RWPE2 (cell line): ENCODE measurements around the gene PDF.

Experiments used
- ATAC-seq: fragments of 200-7000 bp; cut with Tn5 transposase; 3 replicates; pipeline ENCODE4 v1.9.1; 2021; ENCODE audit warnings: low read depth
- DNase-seq: peaks from one replicate; pipeline ENCODE4 v3.0.0-alpha.2; 2020; ENCODE audit warnings: low spot score
- H3K27ac ChIP-seq: fragments of 450-650 bp; 2 replicates; pipeline ENCODE4 v1.5.1; 2017; ENCODE audit warnings: mild to moderate bottlenecking; ENCODE audit not compliant: poor library complexity, severe bottlenecking
- H3K27me3 ChIP-seq: fragments of 250-450 bp; sonication (Bioruptor Pico); 2 replicates; pipeline ENCODE4 v1.5.1; 2021; ENCODE audit warnings: mild to moderate bottlenecking, moderate library complexity; ENCODE audit not compliant: insufficient read depth, poor library complexity, severe bottlenecking
- H3K36me3 ChIP-seq: fragments of 250-450 bp; sonication (Bioruptor Pico); 2 replicates; pipeline ENCODE4 v1.5.1; 2020; ENCODE audit warnings: low read depth, mild to moderate bottlenecking, moderate library complexity
- H3K4me1 ChIP-seq: fragments of 250-450 bp; sonication (Bioruptor Pico); 2 replicates; pipeline ENCODE4 v1.5.1; 2021; ENCODE audit warnings: mild to moderate bottlenecking, moderate library complexity; ENCODE audit not compliant: insufficient read depth, poor library complexity, severe bottlenecking
- H3K4me3 ChIP-seq: fragments of 250-450 bp; sonication (Bioruptor Pico); 2 replicates; pipeline ENCODE4 v1.5.1; 2021; ENCODE audit warnings: mild to moderate bottlenecking, moderate library complexity; ENCODE audit not compliant: severe bottlenecking
- H3K9me3 ChIP-seq: fragments of 250-450 bp; sonication (Bioruptor Pico); 2 replicates; pipeline ENCODE4 v1.5.1; 2021; ENCODE audit warnings: mild to moderate bottlenecking, moderate library complexity; ENCODE audit not compliant: severe bottlenecking
- TF ChIP-seq, protein P1 (sequence below): fragments of 450-650 bp; IDR thresholded peaks from one replicate; pipeline ENCODE4 v1.5.1; 2017; ENCODE audit warnings: mild to moderate bottlenecking, moderate library complexity; ENCODE audit not compliant: poor library complexity, severe bottlenecking

PDF gene

DNA sequence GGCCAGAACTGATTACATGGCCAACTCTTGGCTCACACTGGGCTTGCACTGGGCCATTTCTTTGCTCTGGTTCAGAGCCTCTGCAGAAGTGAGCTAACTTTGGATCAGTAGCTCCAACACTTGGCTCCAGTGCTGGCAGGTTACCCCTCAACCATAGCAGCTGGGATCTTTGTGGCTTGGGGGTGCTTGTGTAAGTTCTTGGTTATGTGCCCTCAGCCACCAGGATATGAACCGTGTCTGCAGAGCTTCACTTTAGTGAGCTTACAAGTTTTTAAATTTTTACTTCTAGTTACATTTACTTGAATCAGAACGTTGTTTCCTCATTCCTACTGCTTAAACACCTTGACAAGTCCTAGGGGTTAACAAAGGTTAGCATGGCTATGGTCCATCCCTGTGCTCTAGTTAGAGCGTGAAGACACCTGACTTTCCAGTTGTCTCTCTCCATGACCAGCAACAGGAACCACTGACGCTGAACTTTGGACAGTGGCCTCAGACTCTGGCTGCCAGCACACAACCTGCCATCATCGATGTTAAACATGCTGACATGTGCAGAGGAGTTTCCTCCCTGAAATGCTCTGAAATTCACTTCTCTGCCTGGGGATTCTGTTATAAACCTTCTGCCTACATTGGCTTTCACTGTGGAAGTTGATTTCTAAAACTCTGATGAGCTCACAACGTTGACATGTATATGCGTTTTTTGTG is 4.1 kb downstream of the PDF start:
- no peaks in the 10 kb centered on the region for H3K27me3 ChIP-seq
- TF ChIP-seq, protein P1, sequence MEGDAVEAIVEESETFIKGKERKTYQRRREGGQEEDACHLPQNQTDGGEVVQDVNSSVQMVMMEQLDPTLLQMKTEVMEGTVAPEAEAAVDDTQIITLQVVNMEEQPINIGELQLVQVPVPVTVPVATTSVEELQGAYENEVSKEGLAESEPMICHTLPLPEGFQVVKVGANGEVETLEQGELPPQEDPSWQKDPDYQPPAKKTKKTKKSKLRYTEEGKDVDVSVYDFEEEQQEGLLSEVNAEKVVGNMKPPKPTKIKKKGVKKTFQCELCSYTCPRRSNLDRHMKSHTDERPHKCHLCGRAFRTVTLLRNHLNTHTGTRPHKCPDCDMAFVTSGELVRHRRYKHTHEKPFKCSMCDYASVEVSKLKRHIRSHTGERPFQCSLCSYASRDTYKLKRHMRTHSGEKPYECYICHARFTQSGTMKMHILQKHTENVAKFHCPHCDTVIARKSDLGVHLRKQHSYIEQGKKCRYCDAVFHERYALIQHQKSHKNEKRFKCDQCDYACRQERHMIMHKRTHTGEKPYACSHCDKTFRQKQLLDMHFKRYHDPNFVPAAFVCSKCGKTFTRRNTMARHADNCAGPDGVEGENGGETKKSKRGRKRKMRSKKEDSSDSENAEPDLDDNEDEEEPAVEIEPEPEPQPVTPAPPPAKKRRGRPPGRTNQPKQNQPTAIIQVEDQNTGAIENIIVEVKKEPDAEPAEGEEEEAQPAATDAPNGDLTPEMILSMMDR: no peak
- H3K9me3 ChIP-seq: no peaks in the 10 kb centered on the region
- no peak overlapping the region for H3K27ac ChIP-seq
- DNase-seq (peak; percentile 17), ATAC-seq (no peak)
- H3K4me3 ChIP-seq: no peak overlapping the region
- H3K36me3 ChIP-seq: peaks cover 79% of the 10 kb centered on the region
- peaks cover 13% of the 10 kb centered on the region for H3K4me1 ChIP-seq

DNA sequence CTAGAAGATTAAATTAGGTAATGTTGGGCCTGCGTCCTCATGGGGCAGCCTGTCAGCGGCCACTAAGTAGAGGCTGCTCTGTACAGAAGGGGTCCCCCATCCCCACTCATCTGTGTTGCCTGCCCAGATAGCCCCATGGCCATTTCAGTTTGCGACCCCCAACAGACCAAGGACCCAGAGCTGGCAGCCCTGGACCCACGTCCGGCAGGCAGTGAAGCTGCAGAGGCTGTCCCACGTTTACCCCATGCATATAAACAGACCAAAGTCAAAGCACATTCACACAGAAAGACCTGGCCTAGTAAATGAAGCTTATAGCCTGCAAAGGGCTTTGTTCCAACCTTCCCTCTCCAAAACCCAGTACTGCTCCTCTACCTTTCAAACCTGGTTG is 4.6 kb downstream of the PDF start:
- peaks cover 81% of the 10 kb centered on the region for H3K36me3 ChIP-seq
- H3K4me1 ChIP-seq: peaks cover 13% of the 10 kb centered on the region
- TF ChIP-seq, protein P1: no peak
- H3K27me3 ChIP-seq: no peaks in the 10 kb centered on the region
- no peak overlapping the region for H3K4me3 ChIP-seq
- no peak overlapping the region for H3K27ac ChIP-seq
- DNase-seq (peak; percentile 38), ATAC-seq (no peak)
- no peaks in the 10 kb centered on the region for H3K9me3 ChIP-seq

DNA sequence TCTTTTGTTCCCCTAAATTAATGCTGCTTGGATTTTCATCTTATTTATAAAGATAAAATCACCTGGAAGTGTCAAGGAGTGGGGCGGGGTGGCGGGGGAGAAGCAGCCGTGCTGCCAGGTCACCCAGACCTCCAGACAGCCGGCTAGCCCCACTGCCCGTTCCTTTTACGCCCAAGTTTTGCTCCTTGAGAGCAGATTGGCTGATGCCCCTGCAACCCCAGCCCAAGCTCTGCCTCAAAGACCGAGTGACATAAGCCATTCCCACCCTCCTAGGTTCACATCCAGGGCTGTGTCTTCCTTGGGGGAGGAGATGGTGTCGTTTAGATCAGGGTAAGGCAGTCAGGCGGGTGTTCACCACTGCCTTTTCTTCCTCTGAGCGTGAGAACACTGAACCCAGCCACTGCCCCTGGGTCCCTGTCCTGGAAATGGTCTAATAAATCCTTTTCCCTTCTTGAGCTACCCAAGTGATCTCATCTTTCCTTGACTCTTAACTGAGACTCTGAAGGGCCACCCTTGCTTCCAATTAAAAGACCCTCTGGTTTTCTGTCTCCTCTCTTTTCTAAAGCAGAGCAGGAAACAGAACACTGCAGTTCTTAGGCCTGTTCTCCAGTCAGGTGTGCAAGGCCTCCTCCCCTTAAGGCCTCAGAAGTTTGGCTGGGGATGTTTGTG is 5.7 kb downstream of the PDF start:
- peaks cover 13% of the 10 kb centered on the region for H3K4me1 ChIP-seq
- no peak overlapping the region for H3K27ac ChIP-seq
- no peak overlapping the region for H3K4me3 ChIP-seq
- no peak for ATAC-seq
- TF ChIP-seq, protein P1: no peak
- no peaks in the 10 kb centered on the region for H3K27me3 ChIP-seq
- peaks cover 91% of the 10 kb centered on the region for H3K36me3 ChIP-seq
- DNase-seq: no peak
- no peaks in the 10 kb centered on the region for H3K9me3 ChIP-seq

DNA sequence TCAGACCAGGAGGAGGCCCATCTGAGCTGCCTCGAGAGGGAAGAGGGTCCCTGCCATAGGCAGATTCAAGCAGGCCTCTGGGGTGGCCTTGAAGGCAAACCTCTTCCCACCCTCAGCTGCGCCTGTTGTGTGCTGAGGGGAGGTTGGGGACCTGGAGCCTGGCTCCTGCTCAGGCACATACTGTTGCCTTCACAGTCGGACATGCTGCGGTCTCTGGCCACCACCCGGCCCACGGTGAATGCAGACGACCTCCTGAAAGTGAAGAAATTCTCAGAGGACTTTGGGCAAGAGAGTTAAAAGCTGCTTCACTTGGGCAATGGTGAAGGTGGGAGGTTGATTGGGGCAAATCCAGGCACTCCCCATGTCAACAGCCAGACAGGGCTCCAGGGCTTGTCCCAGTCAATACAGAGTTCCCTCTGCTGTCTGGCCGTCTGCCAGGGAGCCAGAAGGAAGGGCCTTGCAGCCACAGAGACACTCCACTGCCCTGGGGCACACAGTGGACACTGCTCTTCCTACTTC is 6.3 kb downstream of the PDF start:
- TF ChIP-seq, protein P1: no peak
- no peak; the same call in 2 of the 3 replicates for ATAC-seq
- Histone ChIP-seq H3K9me3 (no peaks in the 10 kb centered on the region), H3K27ac (no peak overlapping the region), H3K4me3 (no peak overlapping the region), H3K27me3 (no peaks in the 10 kb centered on the region), H3K36me3 (peaks cover 98% of the 10 kb centered on the region), H3K4me1 (peaks cover 13% of the 10 kb centered on the region)
- no peak for DNase-seq

DNA sequence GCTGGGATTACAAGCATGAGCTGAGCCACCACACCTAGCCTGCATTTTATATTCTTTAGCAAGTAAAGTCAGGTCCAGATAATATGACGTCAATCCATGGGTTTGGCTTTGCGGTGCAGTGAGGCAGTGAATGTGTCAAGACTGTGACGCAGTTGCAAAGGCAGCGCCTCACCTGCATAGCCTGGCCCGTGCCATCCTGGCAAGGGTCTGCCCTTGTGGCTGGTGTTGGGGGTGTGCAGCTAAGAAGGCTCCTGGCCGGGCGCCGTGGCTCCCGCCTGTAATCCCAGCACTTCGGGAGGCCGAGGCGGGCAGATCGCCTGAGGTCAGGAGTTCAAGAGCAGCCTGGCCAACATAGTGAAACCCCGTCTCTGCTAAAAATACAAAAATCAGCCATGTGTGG is 7.0 kb downstream of the PDF start:
- H3K27ac ChIP-seq: no peak overlapping the region
- no peak for ATAC-seq
- no peak overlapping the region for H3K4me3 ChIP-seq
- H3K36me3 ChIP-seq: peaks cover 98% of the 10 kb centered on the region
- H3K27me3 ChIP-seq: no peaks in the 10 kb centered on the region
- no peak for DNase-seq
- TF ChIP-seq, protein P1: no peak
- H3K9me3 ChIP-seq: no peaks in the 10 kb centered on the region
- peaks cover 12% of the 10 kb centered on the region for H3K4me1 ChIP-seq
